GM12864 (cell line): ENCODE measurements around the gene CARMIL1.

Source experiments
- DNase-seq: peaks from one replicate; pipeline ENCODE4 v3.0.0-alpha.2; 2011; ENCODE audit warnings: low read depth
- H3K4me3 ChIP-seq: 2 replicates; pipeline ENCODE4 v1.5.1; 2011; ENCODE audit warnings: mild to moderate bottlenecking, low read depth, low read length, control low read depth
- TF ChIP-seq, protein P1 (sequence below): IDR thresholded peaks from 2 replicates; pipeline ENCODE4 v1.5.1; 2011; ENCODE audit warnings: low read depth, mild to moderate bottlenecking, moderate library complexity, low read length, control low read depth, inconsistent platforms; ENCODE audit errors: missing control alignments

The CARMIL1 gene

GRCh38 chr6:25278914-25279747, at the start of gene CARMIL1:
Gene CARMIL1 (plus strand): TSS chr6:25279374. CDS start chr6:25279796, 422 bp downstream.
- H3K4me3 ChIP-seq, result peak within 1 kb of the TSS; percentile 70
- TF ChIP-seq, protein P1, sequence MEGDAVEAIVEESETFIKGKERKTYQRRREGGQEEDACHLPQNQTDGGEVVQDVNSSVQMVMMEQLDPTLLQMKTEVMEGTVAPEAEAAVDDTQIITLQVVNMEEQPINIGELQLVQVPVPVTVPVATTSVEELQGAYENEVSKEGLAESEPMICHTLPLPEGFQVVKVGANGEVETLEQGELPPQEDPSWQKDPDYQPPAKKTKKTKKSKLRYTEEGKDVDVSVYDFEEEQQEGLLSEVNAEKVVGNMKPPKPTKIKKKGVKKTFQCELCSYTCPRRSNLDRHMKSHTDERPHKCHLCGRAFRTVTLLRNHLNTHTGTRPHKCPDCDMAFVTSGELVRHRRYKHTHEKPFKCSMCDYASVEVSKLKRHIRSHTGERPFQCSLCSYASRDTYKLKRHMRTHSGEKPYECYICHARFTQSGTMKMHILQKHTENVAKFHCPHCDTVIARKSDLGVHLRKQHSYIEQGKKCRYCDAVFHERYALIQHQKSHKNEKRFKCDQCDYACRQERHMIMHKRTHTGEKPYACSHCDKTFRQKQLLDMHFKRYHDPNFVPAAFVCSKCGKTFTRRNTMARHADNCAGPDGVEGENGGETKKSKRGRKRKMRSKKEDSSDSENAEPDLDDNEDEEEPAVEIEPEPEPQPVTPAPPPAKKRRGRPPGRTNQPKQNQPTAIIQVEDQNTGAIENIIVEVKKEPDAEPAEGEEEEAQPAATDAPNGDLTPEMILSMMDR, result peak; percentile 67
- DNase-seq, result peak; percentile 36

GRCh38 chr6:25229671-25230321, 49.4 kb upstream of the CARMIL1 start:
- DNase-seq, result no peak
- no peak overlapping the region for H3K4me3 ChIP-seq
- TF ChIP-seq, protein P1, result no peak

GRCh38 chr6:25232479-25232878, 46.7 kb upstream of the CARMIL1 start:
- no peak overlapping the region for H3K4me3 ChIP-seq
- no peak for DNase-seq
- TF ChIP-seq, protein P1, result no peak

DNA sequence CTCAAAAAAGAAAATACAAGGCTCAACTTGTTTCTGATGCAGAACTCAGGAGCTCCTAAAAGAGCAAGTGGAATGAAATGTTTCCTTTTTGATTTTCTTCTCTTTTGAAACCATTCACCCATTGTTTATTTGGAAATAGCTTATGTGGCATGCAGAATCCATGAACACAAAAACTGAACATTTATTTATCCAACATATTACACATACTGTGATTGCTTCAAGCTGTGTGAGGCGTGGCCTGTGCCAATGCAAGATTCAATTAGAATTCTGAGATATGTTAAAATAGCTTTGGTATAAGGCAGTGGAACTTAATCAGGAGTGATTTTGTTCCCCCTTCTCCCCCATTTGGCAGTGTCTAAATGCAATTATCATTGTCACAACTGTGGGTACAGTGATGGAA, 45.9 kb upstream of the CARMIL1 start:
- TF ChIP-seq, protein P1, result no peak
- DNase-seq, result no peak
- H3K4me3 ChIP-seq, result no peak overlapping the region

GRCh38 chr6:25237579-25237978, 41.6 kb upstream of the CARMIL1 start:
- no peak overlapping the region for H3K4me3 ChIP-seq
- no peak for DNase-seq
- TF ChIP-seq, protein P1, result no peak

GRCh38 chr6:25239059-25239458, 40.1 kb upstream of the CARMIL1 start:
- no peak for DNase-seq
- H3K4me3 ChIP-seq, result no peak overlapping the region
- TF ChIP-seq, protein P1, result no peak
